Measurements from ENCODE around the gene FZD8.

Gene FZD8

DNA sequence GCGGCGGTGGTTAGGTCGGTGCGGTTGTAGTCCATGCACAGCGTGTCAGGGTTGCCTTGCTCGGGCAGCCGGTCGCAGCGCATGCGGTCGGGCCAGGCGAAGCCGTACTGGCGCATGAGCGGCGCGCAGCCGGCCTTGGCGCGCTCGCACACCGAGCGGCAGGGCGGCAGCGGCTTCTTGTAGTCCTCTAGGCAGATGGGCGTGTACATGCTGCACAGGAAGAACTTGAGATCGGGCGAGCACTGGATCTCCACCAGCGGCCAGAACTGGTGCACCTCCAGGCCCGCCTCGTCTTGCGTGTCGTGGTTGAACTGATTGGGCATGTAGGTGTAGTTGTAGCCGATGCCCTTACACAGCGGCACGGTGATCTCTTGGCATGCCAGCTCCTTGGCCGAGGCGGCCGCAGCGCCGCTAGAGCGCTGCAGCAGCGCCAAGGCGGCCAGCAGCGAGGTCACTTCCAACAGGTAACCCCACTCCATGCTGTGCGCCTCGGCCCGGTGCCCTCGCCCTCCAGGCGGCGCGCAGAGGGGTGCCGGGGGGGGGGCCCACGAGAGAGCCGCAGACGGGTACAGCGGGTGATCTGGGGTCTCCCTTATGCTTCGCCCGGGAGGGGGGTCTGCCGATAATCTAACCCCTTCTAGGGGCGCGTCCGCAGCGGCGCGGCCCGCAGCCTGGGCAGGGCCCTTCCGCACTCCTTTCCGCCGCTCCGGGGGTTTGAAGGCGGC lies 983 bp downstream of the FZD8 start:
- DNase-seq = peak; percentile 13

DNA sequence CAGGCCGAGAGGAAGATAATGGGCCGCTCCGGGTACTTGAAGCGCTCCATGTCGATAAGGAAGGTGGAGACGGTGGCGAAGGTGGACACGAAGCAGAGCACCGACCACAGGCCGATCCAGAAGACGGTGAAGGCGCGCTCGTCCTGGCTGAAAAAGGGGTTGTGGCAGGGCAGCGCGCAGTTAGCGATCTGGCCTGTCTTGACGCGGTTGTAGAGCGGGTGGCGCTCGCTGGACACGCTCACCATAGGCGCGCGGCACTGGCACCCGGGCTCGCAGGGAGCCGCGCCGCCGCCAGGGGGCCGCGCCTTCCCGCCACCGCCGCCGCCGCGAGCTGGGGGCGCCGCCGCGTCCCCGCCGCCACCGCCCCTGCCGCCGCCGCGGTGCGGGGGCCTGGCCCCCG lies 1.6 kb downstream of the FZD8 start:
- DNase-seq = peak; percentile 6

DNA sequence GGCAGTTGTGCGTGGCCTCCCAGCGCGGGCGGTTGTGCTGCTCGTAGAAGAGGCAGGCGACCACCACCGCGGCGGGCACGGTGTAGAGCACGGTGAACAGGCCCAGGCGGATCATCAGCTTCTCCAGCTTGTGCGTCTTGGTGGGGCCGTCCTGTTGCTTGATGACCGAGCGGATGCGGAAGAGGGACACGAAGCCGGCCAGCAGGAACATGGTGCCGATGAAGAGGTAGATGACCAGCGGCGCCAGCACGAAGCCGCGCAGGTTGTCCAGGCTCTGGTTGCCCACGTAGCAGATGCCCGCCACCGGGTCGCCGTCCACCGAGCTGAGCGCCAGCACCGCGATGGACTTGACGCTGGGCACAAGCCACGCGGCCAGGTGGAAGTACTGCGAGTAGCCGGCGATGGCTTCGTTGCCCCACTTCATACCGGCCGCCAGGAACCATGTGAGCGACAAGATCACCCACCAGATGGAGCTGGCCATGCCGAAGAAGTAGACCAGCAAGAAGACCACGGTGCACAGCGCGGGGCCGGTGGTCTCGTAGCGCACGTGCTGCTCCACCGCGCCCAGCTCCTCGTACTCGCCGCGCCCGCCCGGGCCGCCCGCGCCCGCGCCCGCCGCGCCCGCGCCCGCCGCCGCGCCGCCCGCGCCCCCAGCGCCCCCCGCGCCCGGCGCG lies 2.2 kb downstream of the FZD8 start:
- DNase-seq = no peak

DNA sequence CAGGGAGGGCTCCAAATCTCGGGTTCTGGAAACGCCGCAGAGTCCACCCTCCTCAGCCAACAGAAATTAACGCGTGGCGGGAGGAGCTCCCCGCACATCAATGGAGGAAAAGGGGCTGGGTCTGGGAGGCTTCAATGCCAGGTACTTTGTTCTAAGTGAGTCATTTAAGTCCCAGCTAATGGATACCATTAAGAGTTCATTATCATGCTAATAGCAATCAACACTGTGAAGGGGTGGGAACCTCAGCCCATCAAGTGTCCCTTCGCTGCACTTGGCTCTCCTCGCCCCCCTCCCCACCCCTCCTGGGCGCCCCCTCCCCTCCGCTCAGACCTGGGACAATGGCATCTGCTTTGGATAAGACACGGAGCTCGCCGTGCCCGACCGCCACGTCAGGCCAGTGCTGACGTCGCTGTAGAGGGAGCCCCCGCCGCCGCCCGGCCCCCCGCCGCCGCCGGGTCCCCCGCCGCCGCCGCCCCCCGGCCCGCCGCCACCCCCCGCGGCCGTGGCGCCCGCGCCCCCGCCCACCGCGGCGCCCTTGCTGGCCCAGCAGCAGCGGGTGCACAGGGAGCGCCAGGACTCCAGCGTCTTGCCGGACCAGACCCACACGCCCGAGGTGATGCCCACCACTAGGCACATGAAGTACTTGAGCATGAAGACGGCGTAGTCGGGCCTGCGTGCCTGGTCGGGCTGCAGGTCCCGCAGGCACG lies 2.9 kb downstream of the FZD8 start:
- DNase-seq = no peak

DNA sequence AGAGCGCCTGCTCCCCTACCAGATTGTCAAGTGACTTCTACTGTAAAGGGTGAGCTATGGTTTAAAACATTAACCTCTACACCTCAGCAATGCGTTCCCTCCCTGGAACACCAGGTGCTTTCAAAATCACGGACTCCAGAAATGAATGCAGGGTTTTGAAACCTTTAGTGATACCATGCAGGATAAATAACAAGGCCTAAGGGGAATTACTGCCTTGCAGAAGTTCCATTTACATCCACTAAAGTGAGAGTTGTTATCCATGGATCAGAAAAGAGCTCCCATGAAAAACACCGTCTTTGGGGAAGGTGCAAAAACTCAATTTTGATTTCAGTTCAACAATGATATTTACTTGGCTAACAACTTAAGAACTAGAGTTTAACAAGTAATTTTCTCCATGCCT lies 4.0 kb downstream of the FZD8 start:
- no peak for DNase-seq

DNA sequence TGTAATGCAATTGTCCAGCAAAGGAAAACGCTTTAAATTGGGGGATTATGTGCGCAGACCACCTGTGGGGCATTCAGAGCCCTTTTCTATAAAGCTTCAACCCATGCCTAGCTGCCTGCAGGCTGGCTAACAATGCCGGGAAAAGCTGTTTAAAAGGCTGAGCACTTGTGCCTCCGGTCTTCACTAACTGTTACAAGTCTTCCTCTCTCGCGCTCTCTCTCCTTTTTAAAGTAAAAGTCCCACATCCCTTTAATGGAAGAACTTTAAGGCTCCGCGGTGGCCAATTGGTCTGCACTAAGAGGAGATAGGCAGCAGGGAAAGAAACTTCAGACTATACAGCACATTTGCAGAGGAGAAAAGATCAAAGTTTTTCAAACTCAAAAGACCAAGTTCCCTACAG lies 4.6 kb downstream of the FZD8 start:
- DNase-seq = no peak

DNA sequence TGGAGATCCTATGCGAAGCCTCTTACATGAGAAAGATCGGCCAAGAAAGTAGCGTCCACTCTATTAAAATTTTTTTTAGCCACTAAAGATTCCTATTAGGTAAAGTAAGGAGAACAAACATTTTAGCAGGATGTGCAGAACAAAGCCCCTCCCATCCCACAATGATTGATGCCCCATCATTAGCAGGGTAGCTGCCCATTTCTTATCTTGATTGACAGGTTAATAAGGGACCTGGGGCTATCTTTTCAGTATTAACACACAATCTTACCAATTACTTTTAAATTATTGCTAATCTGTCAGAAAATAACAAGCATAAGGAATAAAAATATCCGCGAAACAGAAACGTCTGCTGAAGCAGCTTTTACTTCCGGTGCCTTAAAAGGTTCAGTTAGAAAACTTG lies 5.1 kb downstream of the FZD8 start:
- no peak for DNase-seq

DNA sequence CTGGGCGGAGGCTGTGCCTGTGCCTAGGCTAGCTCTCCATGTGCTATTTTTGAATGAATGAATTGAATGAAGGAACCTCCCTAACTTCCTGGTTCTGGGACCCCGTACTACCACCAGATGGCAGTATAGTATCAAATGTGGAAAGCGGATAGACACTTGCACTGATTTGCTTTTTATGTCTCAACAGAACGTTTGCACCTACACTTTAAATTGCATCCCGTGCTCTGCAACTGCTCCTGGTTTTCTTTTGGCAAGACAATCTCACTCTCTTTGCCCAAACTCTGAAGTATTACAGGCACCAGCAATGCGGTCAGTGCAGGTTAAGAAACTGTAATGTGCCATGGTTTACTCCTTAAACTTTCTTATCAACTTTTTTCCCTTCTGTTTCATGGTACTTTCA lies 6.5 kb downstream of the FZD8 start:
- peak; percentile 30 for DNase-seq

DNA sequence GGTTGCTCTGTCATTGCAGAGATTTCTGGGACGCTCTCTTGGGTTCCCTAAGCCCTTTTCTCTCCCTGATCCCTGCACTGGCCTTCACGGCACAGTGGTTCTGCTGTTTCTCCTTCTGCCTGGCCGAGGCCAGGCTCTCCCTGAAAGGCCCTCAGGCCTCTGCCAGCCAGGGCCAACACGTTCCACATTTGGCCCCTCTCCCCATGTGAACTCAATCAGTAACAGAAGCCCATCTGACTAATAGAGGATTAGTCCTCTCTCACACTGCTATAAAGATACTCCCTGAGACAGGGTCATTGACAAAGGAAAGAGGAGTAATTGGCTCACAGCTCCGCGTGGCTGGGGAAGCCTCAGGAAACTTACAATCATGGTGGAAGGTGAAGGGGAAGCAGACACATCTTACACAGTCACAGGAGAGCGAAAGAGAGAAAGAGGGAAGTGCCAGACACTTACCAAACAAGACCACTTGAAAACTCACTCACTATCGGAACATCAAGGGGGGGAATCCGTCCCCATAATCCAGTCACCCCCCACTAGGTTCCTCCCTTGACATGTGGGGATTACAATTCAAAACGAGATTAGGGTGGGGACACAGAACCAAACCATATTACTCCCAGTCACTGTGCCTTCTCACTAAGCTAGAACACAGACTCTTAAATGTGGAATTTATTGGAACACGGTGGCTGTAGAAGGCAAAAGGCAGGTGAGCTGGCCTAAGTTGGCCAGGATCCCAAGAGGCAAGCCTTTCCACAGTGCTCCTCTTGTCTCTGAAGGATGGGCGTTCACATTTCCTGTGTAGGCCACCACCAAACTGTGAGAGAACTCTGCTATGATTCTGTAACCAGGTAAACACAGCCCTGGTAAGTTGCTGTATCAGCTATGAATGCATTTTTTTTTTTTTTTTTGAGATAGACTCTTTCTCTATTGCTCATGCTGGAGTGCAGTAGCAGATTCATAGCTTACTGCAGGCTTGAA lies 8.8 kb downstream of the FZD8 start:
- no peak for DNase-seq

DNA sequence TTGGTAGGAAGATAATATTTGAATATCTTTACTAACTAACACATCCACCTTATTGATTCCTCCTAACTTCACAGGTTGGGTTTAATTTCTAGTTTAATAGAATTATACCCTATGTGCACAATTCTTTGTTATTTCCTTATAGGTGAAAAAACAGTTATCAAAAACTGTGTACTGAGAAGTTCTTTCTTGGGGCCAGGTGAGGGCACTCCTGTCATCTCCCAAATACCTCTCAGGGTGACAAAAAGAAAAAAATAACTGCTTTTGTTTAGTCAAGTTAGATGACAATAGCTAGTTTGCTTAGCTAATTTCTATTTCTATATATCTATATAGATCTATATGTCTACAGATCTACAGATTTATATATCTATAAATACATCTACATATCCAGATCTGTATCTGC lies 10.1 kb downstream of the FZD8 start:
- no peak for DNase-seq

DNA sequence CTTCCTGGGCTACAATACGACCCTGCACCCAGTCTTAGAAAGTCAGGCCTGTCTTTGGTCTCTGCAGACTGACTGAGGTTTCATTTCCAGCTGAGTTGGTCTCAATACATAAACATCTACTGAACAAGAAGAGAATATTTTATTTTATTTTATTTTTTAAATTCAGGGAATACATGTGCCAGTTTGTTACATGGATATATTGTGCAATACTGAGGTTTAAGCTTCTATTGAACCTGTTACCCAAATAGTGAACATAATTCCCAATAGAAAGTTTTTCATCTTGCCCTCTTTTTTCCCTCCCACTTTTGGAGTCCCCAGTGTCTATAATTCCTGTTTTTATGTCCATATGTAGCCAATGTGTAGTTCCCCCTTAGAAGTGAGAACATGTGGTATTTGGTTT lies 10.7 kb downstream of the FZD8 start:
- no peak for DNase-seq

DNA sequence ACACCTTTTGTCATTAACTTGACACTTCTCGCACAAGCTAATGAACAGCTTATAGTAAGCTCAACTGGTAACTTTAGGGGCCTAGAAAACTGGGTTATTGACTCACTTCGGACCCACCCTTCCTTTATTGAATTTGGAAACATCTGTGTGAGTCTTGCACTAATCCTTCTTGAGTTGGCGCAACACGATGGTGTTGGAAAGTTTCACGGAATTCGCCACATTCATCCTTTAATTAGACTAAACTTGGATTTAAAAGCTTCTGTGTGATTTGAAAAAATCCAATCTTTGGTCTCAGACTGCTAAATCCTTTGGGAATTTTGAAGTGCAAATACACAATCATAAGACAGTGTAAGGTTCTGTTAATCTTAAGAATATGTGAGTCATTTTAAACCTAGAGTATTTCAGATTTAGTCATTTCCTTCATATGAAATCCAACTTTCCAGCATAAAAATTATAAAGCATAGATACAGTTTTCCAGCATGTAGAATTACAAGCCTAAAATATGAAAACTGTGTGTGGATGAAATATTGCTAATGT lies 15.1 kb downstream of the FZD8 start:
- no peak for DNase-seq

DNA sequence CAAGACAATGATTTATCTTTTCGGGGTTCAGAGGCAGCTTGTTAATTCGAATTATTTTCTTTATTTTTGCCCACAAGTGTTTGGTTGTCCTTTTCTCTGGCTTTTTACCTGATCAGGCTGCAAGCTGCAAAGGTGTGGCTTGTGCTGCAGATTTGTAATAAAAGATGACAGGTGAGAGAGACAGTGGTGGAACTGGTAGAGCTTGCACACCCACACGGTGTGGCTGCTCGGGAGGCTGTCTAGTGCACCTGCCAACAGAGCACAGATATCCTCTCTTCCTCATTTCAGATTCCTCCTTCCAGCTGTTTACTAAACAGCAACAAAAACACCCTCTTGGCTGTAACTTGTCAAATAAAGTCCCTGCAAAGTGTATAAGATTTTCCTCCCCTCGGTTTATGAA lies 27.8 kb downstream of the FZD8 start:
- no peak for DNase-seq

DNA sequence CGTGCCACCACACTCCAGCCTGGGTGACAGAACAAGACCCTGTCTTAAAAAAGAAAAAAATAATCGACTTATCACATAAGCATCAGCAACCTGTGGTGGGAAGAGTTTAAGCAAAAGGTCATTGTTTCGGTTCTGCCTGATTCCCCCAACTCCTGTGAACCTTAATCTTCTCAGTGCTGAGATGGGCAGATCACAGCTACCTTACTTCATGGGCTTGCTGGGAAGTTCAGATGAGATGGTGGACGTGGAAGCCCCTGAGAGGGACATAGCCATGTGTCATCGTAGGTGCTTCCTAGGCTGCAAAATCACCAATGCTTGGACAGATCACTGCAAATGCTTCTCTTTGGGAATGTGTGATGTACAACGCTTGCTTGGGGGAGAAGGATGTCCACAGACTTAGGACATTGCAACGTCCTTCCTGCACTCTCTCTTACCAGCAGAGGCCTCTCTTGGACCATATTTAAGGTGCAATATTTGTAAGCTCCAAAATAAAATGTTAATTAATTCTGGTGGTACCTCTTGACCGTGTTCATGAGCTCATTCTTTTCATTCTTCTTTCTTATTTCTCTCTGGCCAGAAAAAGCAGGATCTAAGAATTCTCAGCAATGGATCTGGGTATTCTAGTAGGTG lies 28.4 kb downstream of the FZD8 start:
- no peak for DNase-seq

DNA sequence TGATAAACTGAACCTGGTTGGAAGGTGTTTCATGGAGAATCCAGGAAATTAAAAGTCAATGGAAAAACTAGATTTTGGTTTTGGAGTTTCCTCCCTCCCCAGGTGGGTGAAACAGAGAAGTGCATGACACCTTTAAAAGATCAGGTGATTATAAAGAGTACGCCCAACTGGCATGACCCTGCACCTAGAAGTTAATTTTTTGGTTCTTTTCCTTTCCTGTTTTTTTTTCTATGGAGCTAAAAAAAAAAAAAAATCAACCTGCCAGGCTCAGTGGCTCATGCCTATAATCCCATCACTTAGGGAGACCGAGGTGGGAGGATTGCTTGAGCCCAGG lies 29.0 kb downstream of the FZD8 start:
- no peak for DNase-seq

DNA sequence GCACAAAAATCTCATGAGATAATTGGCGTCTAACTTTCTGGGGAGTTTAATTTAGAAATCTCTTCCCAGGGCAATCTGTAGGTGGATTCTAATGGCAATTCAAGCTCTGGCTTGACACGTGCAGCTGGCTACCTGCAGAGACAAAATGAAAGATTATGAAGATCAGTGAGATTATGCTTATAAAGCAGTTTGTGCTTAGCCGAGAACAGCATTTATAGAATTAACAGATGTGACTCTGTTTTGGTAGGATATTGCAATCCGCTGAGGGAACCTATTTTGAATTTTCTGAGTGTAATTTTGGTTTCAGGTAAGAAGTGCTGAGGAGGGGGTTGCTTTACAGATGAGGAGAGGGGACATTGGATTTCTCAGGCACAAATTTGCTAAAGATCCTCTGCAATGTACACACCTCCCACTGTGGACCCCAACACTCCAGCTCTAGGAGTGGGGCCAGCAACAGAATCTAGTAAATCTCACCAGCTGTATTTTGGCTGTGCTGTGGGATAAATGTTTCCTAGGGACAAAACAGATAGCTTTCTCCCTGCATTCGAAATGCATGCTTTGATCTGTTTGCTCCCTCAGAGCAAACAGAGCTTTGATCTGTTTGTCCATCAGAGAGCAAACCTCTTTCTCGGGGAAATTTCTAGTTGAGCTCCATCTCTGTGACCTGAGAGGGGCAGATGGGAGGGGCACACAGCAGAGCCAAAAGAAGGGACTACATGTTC lies 29.6 kb downstream of the FZD8 start:
- DNase-seq = no peak

DNA sequence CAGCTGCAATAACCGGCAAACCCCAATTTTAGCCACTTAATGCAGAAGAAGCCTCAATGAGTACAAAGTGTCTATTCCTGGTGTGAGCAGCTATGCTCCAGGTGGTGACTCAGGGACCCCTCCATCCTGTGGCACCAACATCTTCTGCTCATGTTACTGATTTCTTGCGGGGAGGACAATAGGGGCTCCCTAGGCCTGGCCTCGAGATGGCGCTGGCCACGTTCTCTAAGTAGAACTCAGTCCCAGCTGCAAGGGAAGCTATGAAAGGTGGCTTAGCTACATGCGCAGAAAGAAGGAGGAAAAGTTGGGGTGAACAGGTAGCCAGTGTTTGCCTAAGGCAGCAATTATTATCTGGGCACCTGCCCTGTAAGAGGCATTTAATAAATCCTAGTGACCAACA lies 30.3 kb downstream of the FZD8 start:
- no peak for DNase-seq

DNA sequence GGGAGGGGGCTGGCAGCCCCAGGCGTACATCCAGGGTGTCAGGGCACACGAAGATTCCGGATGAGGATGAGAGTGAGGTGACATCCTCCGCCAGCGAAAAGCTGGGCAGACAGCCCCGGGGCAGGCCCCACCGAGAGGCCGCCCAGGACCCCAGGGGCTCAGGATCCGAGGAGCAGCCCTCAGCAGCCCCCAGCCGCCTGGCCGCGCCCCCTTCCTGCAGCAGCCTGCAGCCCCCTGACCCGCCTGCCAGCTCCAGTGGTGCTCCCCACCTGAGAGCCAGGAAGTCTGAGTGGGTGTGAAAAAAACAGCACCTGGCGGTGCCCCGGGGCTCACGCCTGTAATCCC lies 33.8 kb downstream of the FZD8 start:
- DNase-seq = no peak

DNA sequence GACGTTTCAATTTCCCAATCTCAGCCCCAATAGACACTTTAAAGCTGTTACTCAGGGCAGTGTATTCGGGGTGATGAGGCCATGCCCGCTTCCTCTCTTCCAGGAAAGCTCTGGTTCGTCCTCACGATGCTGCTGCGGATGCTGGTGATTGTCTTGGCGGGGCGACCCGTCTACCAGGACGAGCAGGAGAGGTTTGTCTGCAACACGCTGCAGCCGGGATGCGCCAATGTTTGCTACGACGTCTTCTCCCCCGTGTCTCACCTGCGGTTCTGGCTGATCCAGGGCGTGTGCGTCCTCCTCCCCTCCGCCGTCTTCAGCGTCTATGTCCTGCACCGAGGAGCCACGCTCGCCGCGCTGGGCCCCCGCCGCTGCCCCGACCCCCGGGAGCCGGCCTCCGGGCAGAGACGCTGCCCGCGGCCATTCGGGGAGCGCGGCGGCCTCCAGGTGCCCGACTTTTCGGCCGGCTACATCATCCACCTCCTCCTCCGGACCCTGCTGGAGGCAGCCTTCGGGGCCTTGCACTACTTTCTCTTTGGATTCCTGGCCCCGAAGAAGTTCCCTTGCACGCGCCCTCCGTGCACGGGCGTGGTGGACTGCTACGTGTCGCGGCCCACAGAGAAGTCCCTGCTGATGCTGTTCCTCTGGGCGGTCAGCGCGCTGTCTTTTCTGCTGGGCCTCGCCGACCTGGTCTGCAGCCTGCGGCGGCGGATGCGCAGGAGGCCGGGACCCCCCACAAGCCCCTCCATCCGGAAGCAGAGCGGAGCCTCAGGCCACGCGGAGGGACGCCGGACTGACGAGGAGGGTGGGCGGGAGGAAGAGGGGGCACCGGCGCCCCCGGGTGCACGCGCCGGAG lies 34.4 kb downstream of the FZD8 start:
- DNase-seq = no peak

DNA sequence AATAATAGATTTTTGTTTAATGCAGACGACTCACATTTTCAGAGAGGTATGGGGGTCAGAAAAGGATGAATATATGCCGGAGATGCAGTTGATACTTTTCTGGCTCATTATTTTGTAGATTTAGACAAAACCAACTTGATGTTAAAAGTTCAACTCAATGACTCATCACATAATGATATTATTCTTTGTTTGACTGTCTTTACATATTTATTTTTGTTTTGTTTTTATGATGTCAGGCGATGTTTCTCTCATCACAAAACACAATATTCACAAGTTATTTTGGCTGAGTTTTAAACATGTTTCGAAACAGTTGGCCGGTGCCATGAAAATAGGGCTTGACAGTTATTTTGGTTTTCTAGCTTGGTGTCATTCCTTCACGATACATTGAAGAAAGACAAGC lies 35.7 kb downstream of the FZD8 start:
- DNase-seq = no peak

DNA sequence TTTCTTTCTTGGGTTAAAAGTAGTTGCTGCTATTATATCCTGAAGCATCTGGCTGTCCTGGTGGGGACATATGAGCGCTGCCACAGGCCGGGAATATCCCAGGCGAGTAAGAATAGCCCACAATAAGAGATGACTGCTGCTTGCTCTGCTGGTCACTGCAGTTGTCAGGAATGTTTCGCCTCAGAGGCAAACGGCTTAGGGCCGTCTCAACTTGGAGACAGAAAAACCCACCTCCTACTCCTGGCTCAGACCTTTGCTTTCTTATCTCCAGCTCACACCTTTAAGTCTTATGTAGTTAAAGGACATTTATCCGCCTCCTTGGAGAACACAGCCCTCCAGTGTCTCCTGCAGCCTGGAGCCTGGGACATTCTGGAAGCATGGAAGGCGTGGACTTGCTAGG lies 36.9 kb downstream of the FZD8 start, which contains the start of gene GJD4:
GJD4 (plus strand) TSS at position 151 of the 400 bp plus-strand sequence; CDS start at position 378, 227 bp downstream.
- DNase-seq = no peak
